ENCODE results near the gene CPEB3.

DNA sequence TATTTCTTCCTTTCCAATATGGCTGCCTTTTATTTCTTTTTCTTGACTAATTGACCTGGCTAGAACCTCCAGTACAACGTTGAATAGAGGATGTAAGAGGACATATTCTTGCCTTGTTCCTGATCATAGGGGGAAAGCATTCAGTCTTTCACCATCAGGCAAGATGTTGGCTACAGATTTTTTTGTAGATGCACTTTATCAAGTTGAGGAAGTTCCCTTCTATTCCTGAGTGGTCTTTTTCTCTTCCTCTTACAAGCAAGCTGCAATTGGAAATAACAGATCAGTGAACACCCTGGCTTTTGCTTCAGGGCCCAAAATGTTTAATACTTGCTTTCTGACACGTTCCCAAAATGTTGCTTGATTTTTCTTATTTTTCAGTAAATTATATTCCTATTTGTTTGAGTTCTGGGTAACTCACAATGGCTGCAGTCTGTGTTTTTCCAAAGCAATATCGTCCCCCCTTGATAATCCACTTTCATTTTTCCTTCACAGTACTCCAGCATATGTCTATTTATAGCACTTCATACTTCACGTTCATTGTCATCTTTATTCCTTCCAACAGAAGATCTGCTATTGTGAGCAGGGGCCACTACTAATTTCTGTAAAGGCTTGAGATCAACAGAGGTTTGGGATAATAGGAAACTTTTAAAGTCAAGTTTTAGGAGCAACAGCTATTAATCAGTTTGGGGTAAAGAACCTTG lies 11.7 kb downstream of the CPEB3 start:
- TF ChIP-seq, protein P1, sequence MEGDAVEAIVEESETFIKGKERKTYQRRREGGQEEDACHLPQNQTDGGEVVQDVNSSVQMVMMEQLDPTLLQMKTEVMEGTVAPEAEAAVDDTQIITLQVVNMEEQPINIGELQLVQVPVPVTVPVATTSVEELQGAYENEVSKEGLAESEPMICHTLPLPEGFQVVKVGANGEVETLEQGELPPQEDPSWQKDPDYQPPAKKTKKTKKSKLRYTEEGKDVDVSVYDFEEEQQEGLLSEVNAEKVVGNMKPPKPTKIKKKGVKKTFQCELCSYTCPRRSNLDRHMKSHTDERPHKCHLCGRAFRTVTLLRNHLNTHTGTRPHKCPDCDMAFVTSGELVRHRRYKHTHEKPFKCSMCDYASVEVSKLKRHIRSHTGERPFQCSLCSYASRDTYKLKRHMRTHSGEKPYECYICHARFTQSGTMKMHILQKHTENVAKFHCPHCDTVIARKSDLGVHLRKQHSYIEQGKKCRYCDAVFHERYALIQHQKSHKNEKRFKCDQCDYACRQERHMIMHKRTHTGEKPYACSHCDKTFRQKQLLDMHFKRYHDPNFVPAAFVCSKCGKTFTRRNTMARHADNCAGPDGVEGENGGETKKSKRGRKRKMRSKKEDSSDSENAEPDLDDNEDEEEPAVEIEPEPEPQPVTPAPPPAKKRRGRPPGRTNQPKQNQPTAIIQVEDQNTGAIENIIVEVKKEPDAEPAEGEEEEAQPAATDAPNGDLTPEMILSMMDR (IDR thresholded peaks at IDR 0.05): no peak
- no peak for TF ChIP-seq POLR2A (IDR thresholded peaks at IDR 0.05)

Data from adrenal gland (tissue), 5 donors.